IMR-90 (cell line): Measurements from ENCODE around the gene PIK3C2B. TPM values are rescaled to one million over a fixed set of nuclear protein-coding genes. Genes with fewer than 3 reads are reported as not detected.

Experiments used
- ATAC-seq: fragments of 200-7000 bp; cut with Tn5 transposase; 2 replicates; pipeline ENCODE4 v1.9.1; 2020; ENCODE audit warnings: low read depth, mild to moderate bottlenecking, moderate library complexity
- BruUV-seq: library from RNA; stranded (reverse); fragments of 400-500 nt; replicated peaks from 2 replicates; lab custom pipeline; 2021; lab: Mats Ljungman, UMichigan
- CTCF ChIA-PET: fragments of 300-600 bp; formaldehyde crosslinking; extraction: SDS; loops from one replicate; lab custom pipeline; 2021; ENCODE audit warnings: antibody characterized with exemption; lab: Yijun Ruan, JAX
- POLR2A ChIA-PET: fragments of 300-600 bp; sonication (Branson Sonifier 250); formaldehyde crosslinking; loops from one replicate; lab custom pipeline; 2022; ENCODE audit warnings: antibody characterized with exemption; ENCODE audit not compliant: unreplicated experiment; lab: Charles Lee
- DNase-seq: peaks from one replicate; pipeline ENCODE4 v3.0.0; 2013
- H2AFZ ChIP-seq: replicated peaks from 2 replicates; pipeline ENCODE3; 2013; ENCODE audit warnings: low read length, mild to moderate bottlenecking; ENCODE audit not compliant: poor library complexity
- H2AK5ac ChIP-seq: 2 replicates; pipeline ENCODE4 v1.6.1; 2013; ENCODE audit warnings: low read depth, low read length, inconsistent platforms
- H2AK9ac ChIP-seq: replicated peaks from 2 replicates; pipeline ENCODE3; 2013; ENCODE audit warnings: mild to moderate bottlenecking, low read depth, low read length, moderate library complexity; ENCODE audit not compliant: poor library complexity
- H2BK120ac ChIP-seq: 2 replicates; pipeline ENCODE4 v1.6.1; 2013; ENCODE audit warnings: low read depth, low read length, inconsistent platforms
- H2BK15ac ChIP-seq: 3 replicates; pipeline ENCODE4 v1.6.1; 2013; ENCODE audit warnings: low read depth, low read length, inconsistent platforms
- H2BK20ac ChIP-seq: 2 replicates; pipeline ENCODE4 v1.6.1; 2013; ENCODE audit warnings: low read depth, mild to moderate bottlenecking, inconsistent platforms, low read length, moderate library complexity
- H2BK5ac ChIP-seq: 2 replicates; pipeline ENCODE4 v1.6.1; 2013; ENCODE audit warnings: mild to moderate bottlenecking, low read depth, low read length, inconsistent platforms; ENCODE audit not compliant: poor library complexity, severe bottlenecking
- H3K14ac ChIP-seq: replicated peaks from 2 replicates; pipeline ENCODE4 v1.6.1; 2013; ENCODE audit warnings: low read depth, low read length, inconsistent platforms
- H3K18ac ChIP-seq: 2 replicates; pipeline ENCODE4 v1.6.1; 2013; ENCODE audit warnings: low read depth, low read length, control low read depth
- H3K23ac ChIP-seq: 2 replicates; pipeline ENCODE4 v1.6.1; 2013; ENCODE audit warnings: low read depth, low read length, inconsistent platforms
- H3K27ac ChIP-seq: 2 replicates; pipeline ENCODE4 v1.5.1; 2013; ENCODE audit warnings: mild to moderate bottlenecking, control low read depth, low read length; ENCODE audit not compliant: insufficient read depth
- H3K27me3 ChIP-seq: 2 replicates; pipeline ENCODE4 v1.6.1; 2013; ENCODE audit warnings: low read length; ENCODE audit not compliant: control insufficient read depth, insufficient read depth
- H3K36me3 ChIP-seq: 2 replicates; pipeline ENCODE4 v1.6.1; 2013; ENCODE audit warnings: low read length, mixed read lengths; ENCODE audit not compliant: control insufficient read depth, insufficient read depth
- H3K4ac ChIP-seq: 2 replicates; pipeline ENCODE4 v1.6.1; 2013; ENCODE audit warnings: low read depth, low read length, inconsistent platforms
- H3K4me1 ChIP-seq: 2 replicates; pipeline ENCODE4 v1.6.1; 2013; ENCODE audit warnings: low read length, mixed read lengths; ENCODE audit not compliant: control insufficient read depth, insufficient read depth
- H3K4me2 ChIP-seq: 2 replicates; pipeline ENCODE4 v1.6.1; 2013; ENCODE audit warnings: low read depth, mild to moderate bottlenecking, control low read depth, low read length, moderate library complexity
- H3K4me3 ChIP-seq: 2 replicates; pipeline ENCODE4 v1.5.1; 2013; ENCODE audit warnings: low read depth, mild to moderate bottlenecking, control low read depth, low read length, moderate library complexity; ENCODE audit not compliant: insufficient read depth
- H3K56ac ChIP-seq: 2 replicates; pipeline ENCODE4 v1.6.1; 2013; ENCODE audit warnings: low read length, inconsistent platforms; ENCODE audit not compliant: insufficient read depth; ENCODE audit errors: extremely low read depth
- H3K79me1 ChIP-seq, 2 experiments: 2 replicates each; pipeline ENCODE4 v1.6.1; 2013; ENCODE audit warnings: low read length in 2 of 2, inconsistent platforms in 1 of 2, low read depth in 1 of 2
- H3K9ac ChIP-seq: 2 replicates; pipeline ENCODE4 v1.6.1; 2013; ENCODE audit warnings: low read depth, low read length, control low read depth
- H3K9me1 ChIP-seq: 2 replicates; pipeline ENCODE4 v1.6.1; 2013; ENCODE audit warnings: low read length, inconsistent platforms; ENCODE audit not compliant: insufficient read depth
- H3K9me3 ChIP-seq: 2 replicates; pipeline ENCODE4 v1.6.1; 2013; ENCODE audit warnings: low read length; ENCODE audit not compliant: control insufficient read depth, insufficient read depth
- H4K20me1 ChIP-seq: 2 replicates; pipeline ENCODE4 v1.6.1; 2013; ENCODE audit warnings: low read length, inconsistent platforms; ENCODE audit not compliant: insufficient read depth
- H4K5ac ChIP-seq: 2 replicates; pipeline ENCODE4 v1.6.1; 2013; ENCODE audit warnings: mild to moderate bottlenecking, low read depth, low read length, control low read depth
- H4K8ac ChIP-seq, 2 experiments: 2 replicates each; pipeline ENCODE4 v1.6.1; 2013; ENCODE audit warnings: low read depth in 2 of 2, low read length in 2 of 2, control low read depth in 1 of 2, inconsistent platforms in 1 of 2
- H4K91ac ChIP-seq: 2 replicates; pipeline ENCODE4 v1.6.1; 2013; ENCODE audit warnings: low read depth, low read length, inconsistent platforms; ENCODE audit not compliant: insufficient read depth
- BHLHE40 ChIP-seq: fragments of 150-350 bp; IDR thresholded peaks from 2 replicates; pipeline ENCODE4 v1.6.1; 2016; ENCODE audit warnings: mild to moderate bottlenecking, low read depth, low read length
- CHD1 ChIP-seq: IDR thresholded peaks from 2 replicates; pipeline ENCODE4 v1.6.1; 2012; ENCODE audit warnings: low read depth, low read length, improper control_type of control experiment
- ELK1 ChIP-seq: fragments of 150-350 bp; IDR thresholded peaks from 2 replicates; pipeline ENCODE4 v1.6.1; 2016; ENCODE audit warnings: low read depth, mild to moderate bottlenecking, low read length, moderate library complexity, borderline replicate concordance
- FOS ChIP-seq: fragments of 150-350 bp; IDR thresholded peaks from 2 replicates; pipeline ENCODE4 v1.6.1; 2016; ENCODE audit warnings: low read depth, low read length
- MAFK ChIP-seq: IDR thresholded peaks from 2 replicates; pipeline ENCODE4 v1.6.1; 2012; ENCODE audit warnings: low read depth, low read length, improper control_type of control experiment
- MAZ ChIP-seq: IDR thresholded peaks from 2 replicates; pipeline ENCODE4 v1.6.1; 2012; ENCODE audit warnings: low read depth, mild to moderate bottlenecking, low read length, improper control_type of control experiment, moderate library complexity, borderline replicate concordance
- POLR2A ChIP-seq: IDR thresholded peaks from 2 replicates; pipeline ENCODE4 v1.6.1; 2012; ENCODE audit warnings: mild to moderate bottlenecking, low read depth, low read length
- RAD21 ChIP-seq: IDR thresholded peaks from 2 replicates; pipeline ENCODE4 v1.6.1; 2012; ENCODE audit warnings: low read length, improper control_type of control experiment
- RFX5 ChIP-seq: IDR thresholded peaks from 2 replicates; pipeline ENCODE4 v1.8.0; 2012; ENCODE audit warnings: low read depth, mild to moderate bottlenecking, low read length, moderate library complexity
- WGBS, 2 experiments: methylation state at CpG; one replicate each; pipeline versions ENCODE4 v1.1.5 to v1.1.7; 2013; ENCODE audit warnings: missing lambda C conversion rate in 2 of 2; ENCODE audit not compliant: insufficient read length in 1 of 2; ENCODE audit errors: extremely low coverage in 2 of 2; 5-methylcytosine and 5-hydroxymethylcytosine counted together
- dilution Hi-C: fragments of 300-500 bp; cut with HindIII; formaldehyde crosslinking; loops from one replicate; pipeline ENCODE4 v1.14.3; 2018; ENCODE audit warnings: low sequenced_read_pairs; ENCODE audit not compliant: unreplicated experiment
- in situ Hi-C: fragments of 300-500 bp; cut with MboI; formaldehyde crosslinking; loops from 3 replicates; pipeline ENCODE4 v1.14.3; 2019; ENCODE audit warnings: low sequenced_read_pairs, inconsistent platforms, mixed read lengths
- intact Hi-C: fragments of 100-400 bp; cut with micrococcal nuclease; formaldehyde crosslinking; loops from 2 replicates; pipeline ENCODE4 v1.10.0; 2022
- polyA plus RNA-seq, 3 experiments: library from polyadenylated mRNA; depleted of rRNA; stranded (reverse); fragments of >200 nt; gene quantifications; 2 replicates each; pipeline ENCODE4 v1.2.3, GENCODE V29; 2012; ENCODE audit warnings: low replicate concordance in 1 of 3
- total RNA-seq: library from RNA; depleted of rRNA; stranded (reverse); fragments of >200 nt; gene quantifications from 2 replicates; pipeline ENCODE4 v1.2.3, GENCODE V29; 2012

PIK3C2B gene
- total and polyA plus RNA-seq, 2 of the 4 experiments (the other 2 are of a cell fraction) = 1.1 to 2.9 TPM

GRCh38 chr1:204471687-204472086 is 22.9 kb downstream of the PIK3C2B start:
- Histone ChIP-seq H2BK120ac (no peak overlapping the region), H4K91ac (no peak overlapping the region), H2AK9ac (no peak overlapping the region), H3K27me3 (peaks cover 4% of the 10 kb centered on the region; the same call in 1 of the 2 replicates), H3K4me2 (no peak overlapping the region), H3K56ac (no peak overlapping the region), H2BK15ac (no peak overlapping the region), H4K20me1 (peaks cover 8% of the 10 kb centered on the region; the same call in 1 of the 2 replicates), H3K36me3 (peaks cover 1% of the 10 kb centered on the region; the same call in 1 of the 2 replicates), H2BK5ac (no peak overlapping the region), H3K9me1 (peaks cover 9% of the 10 kb centered on the region; the same call in 1 of the 2 replicates), H3K4me3 (no peak overlapping the region), H3K9me3 (no peaks in the 10 kb centered on the region), H3K23ac (no peak overlapping the region), H3K4ac (no peak overlapping the region), H3K18ac (no peak overlapping the region), H4K5ac (no peak overlapping the region), H3K79me1 (no peaks in the 10 kb centered on the region), H2BK20ac (no peak overlapping the region), H3K27ac (no peak overlapping the region), H4K8ac (no peak overlapping the region), H3K4me1 (no peaks in the 10 kb centered on the region), H2AK5ac (no peak overlapping the region), H3K9ac (no peak overlapping the region), H3K14ac (no peak overlapping the region), H2AFZ (no peak overlapping the region)
- no peak for ATAC-seq
- in situ Hi-C loops (no loop called here), dilution Hi-C loops (no loop called here), intact Hi-C loops (no loop called here)
- 100% methylated on average over 2 of the region's 4 CpGs; no CpG with 5 or more reads in 1 of the 2 experiments for WGBS, 2 experiments
- CTCF ChIA-PET = no interaction called here
- TF ChIP-seq MAFK (no peak), POLR2A (no peak), RFX5 (no peak), FOS (no peak), CHD1 (no peak), ELK1 (no peak), RAD21 (no peak), BHLHE40 (no peak), MAZ (no peak)
- POLR2A ChIA-PET = no interaction called here
- BruUV-seq = no TSS peak
- no peak for DNase-seq
